HepG2 (cell line): ENCODE data around the gene PKP3. TPM values are rescaled to one million over a fixed set of nuclear protein-coding genes. Genes with fewer than 3 reads are reported as not detected.

Source experiments
- BHLHE40 ChIP-seq: IDR thresholded peaks from 2 replicates; pipeline ENCODE4 v1.6.1; 2011; ENCODE audit warnings: low read length, improper control_type of control experiment
- DRAP1 ChIP-seq: IDR thresholded peaks from 2 replicates; pipeline ENCODE4 v1.6.1; 2016; ENCODE audit warnings: missing genetic modification reagents, missing compliant biosample characterization
- EZH2 ChIP-seq: conservative IDR thresholded peaks from 2 replicates; pipeline ENCODE4 v1.6.1; 2012; ENCODE audit warnings: mild to moderate bottlenecking, low read depth, low read length, moderate library complexity
- NCOA5 ChIP-seq: sonication (generic); formaldehyde crosslinking; IDR thresholded peaks from 2 replicates; pipeline ENCODE4 v1.4.0; 2020; ENCODE audit warnings: missing genetic modification reagents
- NR2C2 ChIP-seq: sonication (generic); formaldehyde crosslinking; IDR thresholded peaks from 2 replicates; pipeline ENCODE4 v1.4.0; 2020; ENCODE audit warnings: missing genetic modification reagents, mild to moderate bottlenecking, moderate library complexity, borderline replicate concordance
- SP4 ChIP-seq: sonication (generic); formaldehyde crosslinking; IDR thresholded peaks from 2 replicates; pipeline ENCODE4 v1.8.1; 2023; ENCODE audit warnings: mild to moderate bottlenecking, missing genetic modification reagents
- SPEN ChIP-seq: sonication (generic); formaldehyde crosslinking; IDR thresholded peaks from 2 replicates; pipeline ENCODE4 v1.5.1; 2020; ENCODE audit warnings: low read depth, mild to moderate bottlenecking, missing genetic modification reagents
- SRSF1 ChIP-seq: fragments of 200-400 bp; formaldehyde crosslinking; optimal IDR thresholded peaks from 2 replicates; pipeline ENCODE3; 2017; ENCODE audit warnings: mild to moderate bottlenecking, low read depth, low read length, moderate library complexity
- ZFP1 ChIP-seq: IDR thresholded peaks from 2 replicates; pipeline ENCODE4 v1.6.1; 2016
- ZNF430 ChIP-seq: sonication (generic); formaldehyde crosslinking; IDR thresholded peaks from 2 replicates; pipeline ENCODE4 v1.9.0; 2021; ENCODE audit warnings: mild to moderate bottlenecking, missing genetic modification reagents
- ZNF75D ChIP-seq: sonication (generic); formaldehyde crosslinking; IDR thresholded peaks from 2 replicates; pipeline ENCODE4 v1.8.1; 2023; ENCODE audit warnings: missing genetic modification reagents, mild to moderate bottlenecking, borderline replicate concordance
- ZNF781 ChIP-seq: sonication (generic); formaldehyde crosslinking; IDR thresholded peaks from 2 replicates; pipeline ENCODE4 v1.5.1; 2020; ENCODE audit warnings: borderline replicate concordance, mild to moderate bottlenecking, missing genetic modification reagents; ENCODE audit errors: not compliant biosample characterization
- polyA plus RNA-seq, 8 experiments: library from polyadenylated mRNA; depleted of rRNA in 3 of 8; stranded (reverse) in 7 of 8; unstranded in 1 of 8; fragments of >200 nt; fragmentation: Illumina TruSeq in 4 of 8; extraction: Trizol in 4 of 8; gene quantifications; 2 replicates each; pipeline versions ENCODE4 v1.2.1 to v1.2.3, GENCODE V29; 2011 to 2016; ENCODE audit warnings: low read depth in 4 of 8, missing spikeins in 1 of 8, mixed read lengths in 1 of 8; ENCODE audit not compliant: insufficient read depth in 1 of 8
- total RNA-seq, 5 experiments: library from RNA; depleted of rRNA; stranded (reverse); fragments of >200 nt; fragmentation: Illumina TruSeq; extraction: Trizol; gene quantifications; 2 replicates each; pipeline ENCODE4 v1.2.3, GENCODE V29; 2016; ENCODE audit warnings: low read depth in 1 of 5
- TF ChIP-seq, protein P1 (sequence below): sonication (generic); formaldehyde crosslinking; IDR thresholded peaks from one replicate; pipeline ENCODE4 v1.5.1; 2020; ENCODE audit warnings: mild to moderate bottlenecking, missing genetic modification reagents; ENCODE audit errors: not compliant biosample characterization

Gene PKP3
- total and polyA plus RNA-seq, 2 of the 13 experiments (the other 11 are each of a cell fraction or from before 2014, with no cell fraction given): 18.0 to 28.7 TPM

GRCh38 chr11:393219-394033 lies 583 bp upstream of the PKP3 start (continued):
- TF ChIP-seq, protein P1, sequence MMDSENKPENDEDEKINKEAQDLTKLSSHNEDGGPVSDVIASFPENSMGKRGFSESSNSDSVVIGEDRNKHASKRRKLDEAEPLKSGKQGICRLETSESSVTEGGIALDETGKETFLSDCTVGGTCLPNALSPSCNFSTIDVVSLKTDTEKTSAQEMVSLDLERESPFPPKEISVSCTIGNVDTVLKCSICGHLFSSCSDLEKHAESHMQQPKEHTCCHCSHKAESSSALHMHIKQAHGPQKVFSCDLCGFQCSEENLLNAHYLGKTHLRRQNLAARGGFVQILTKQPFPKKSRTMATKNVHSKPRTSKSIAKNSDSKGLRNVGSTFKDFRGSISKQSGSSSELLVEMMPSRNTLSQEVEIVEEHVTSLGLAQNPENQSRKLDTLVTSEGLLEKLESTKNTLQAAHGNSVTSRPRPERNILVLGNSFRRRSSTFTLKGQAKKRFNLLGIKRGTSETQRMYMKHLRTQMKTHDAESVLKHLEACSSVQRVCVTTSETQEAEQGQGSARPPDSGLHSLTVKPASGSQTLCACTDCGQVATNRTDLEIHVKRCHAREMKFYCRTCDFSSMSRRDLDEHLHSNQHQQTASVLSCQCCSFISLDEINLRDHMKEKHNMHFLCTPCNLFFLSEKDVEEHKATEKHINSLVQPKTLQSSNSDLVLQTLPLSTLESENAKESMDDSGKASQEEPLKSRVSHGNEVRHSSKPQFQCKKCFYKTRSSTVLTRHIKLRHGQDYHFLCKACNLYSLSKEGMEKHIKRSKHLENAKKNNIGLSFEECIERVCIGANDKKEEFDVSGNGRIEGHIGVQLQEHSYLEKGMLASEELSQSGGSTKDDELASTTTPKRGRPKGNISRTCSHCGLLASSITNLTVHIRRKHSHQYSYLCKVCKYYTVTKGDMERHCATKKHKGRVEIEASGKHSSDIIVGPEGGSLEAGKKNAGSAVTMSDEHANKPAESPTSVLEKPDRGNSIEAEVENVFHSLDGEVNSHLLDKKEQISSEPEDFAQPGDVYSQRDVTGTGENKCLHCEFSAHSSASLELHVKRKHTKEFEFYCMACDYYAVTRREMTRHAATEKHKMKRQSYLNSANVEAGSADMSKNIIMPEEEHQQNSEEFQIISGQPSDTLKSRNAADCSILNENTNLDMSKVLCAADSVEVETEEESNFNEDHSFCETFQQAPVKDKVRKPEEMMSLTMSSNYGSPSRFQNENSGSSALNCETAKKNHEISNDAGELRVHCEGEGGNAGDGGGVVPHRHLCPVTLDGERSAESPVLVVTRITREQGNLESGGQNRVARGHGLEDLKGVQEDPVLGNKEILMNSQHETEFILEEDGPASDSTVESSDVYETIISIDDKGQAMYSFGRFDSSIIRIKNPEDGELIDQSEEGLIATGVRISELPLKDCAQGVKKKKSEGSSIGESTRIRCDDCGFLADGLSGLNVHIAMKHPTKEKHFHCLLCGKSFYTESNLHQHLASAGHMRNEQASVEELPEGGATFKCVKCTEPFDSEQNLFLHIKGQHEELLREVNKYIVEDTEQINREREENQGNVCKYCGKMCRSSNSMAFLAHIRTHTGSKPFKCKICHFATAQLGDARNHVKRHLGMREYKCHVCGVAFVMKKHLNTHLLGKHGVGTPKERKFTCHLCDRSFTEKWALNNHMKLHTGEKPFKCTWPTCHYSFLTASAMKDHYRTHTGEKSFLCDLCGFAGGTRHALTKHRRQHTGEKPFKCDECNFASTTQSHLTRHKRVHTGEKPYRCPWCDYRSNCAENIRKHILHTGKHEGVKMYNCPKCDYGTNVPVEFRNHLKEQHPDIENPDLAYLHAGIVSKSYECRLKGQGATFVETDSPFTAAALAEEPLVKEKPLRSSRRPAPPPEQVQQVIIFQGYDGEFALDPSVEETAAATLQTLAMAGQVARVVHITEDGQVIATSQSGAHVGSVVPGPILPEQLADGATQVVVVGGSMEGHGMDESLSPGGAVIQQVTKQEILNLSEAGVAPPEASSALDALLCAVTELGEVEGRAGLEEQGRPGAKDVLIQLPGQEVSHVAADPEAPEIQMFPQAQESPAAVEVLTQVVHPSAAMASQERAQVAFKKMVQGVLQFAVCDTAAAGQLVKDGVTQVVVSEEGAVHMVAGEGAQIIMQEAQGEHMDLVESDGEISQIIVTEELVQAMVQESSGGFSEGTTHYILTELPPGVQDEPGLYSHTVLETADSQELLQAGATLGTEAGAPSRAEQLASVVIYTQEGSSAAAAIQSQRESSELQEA: no peak
- TF ChIP-seq SP4 (CRISPR knock-in tag) (0 out of 2 replicates have a peak, but pooled peaks have one; percentile 20), EZH2 (no peak), NCOA5 (CRISPR knock-in tag) (no peak), ZNF781 (CRISPR knock-in tag) (no peak), ZFP1 (CRISPR knock-in tag) (no peak), SPEN (CRISPR knock-in tag) (no peak), NR2C2 (CRISPR knock-in tag) (no peak), BHLHE40 (0 out of 2 replicates have a peak, but pooled peaks have one; percentile 25), ZNF430 (0 out of 2 replicates have a peak, but pooled peaks have one; percentile 42), DRAP1 (CRISPR knock-in tag) (no peak), SRSF1 (peak; percentile 32), ZNF75D (no peak)
